Measurements from ENCODE around the gene UGT1A7.
"Not testable (repeated sequence)": the region's sequence is repeated elsewhere in the genome, so short reads cannot be mapped to it uniquely, and the experiment has no call there.

Gene UGT1A7

GRCh38 chr2:233684640-233685039, 2.9 kb downstream of the UGT1A7 start:
- no peak for DNase-seq

GRCh38 chr2:233686928-233687327, 5.2 kb downstream of the UGT1A7 start:
- DNase-seq = no peak

- no peak for DNase-seq
Observed at GRCh38 chr2:233688341-233688740, 6.6 kb downstream of the UGT1A7 start.

- no peak for DNase-seq
Observed at GRCh38 chr2:233689031-233689430, 7.3 kb downstream of the UGT1A7 start.

GRCh38 chr2:233689501-233689900, 7.8 kb downstream of the UGT1A7 start:
- DNase-seq = no peak

GRCh38 chr2:233690444-233690843, 8.7 kb downstream of the UGT1A7 start:
- DNase-seq = no peak

GRCh38 chr2:233691443-233692433, 10.0 kb downstream of the UGT1A7 start:
- no peak for DNase-seq

- DNase-seq = no peak
Observed at GRCh38 chr2:233692648-233693047, 10.9 kb downstream of the UGT1A7 start, which contains the start of gene UGT1A6. Gene UGT1A6, plus strand, starts transcription at chr2:233692890. Its CDS starts 115 bp downstream, at chr2:233693005.

- no peak for DNase-seq
Observed at GRCh38 chr2:233693963-233694362, 12.3 kb downstream of the UGT1A7 start.

- DNase-seq = no peak
Observed at GRCh38 chr2:233698740-233699139, 17.0 kb downstream of the UGT1A7 start.

- DNase-seq = no peak
Observed at GRCh38 chr2:233699424-233700027, 17.8 kb downstream of the UGT1A7 start.

GRCh38 chr2:233700028-233700635, 18.4 kb downstream of the UGT1A7 start:
- DNase-seq = no peak

- not testable (repeated sequence) for DNase-seq
Observed at GRCh38 chr2:233700842-233701241, 19.1 kb downstream of the UGT1A7 start.

GRCh38 chr2:233702238-233702637, 20.5 kb downstream of the UGT1A7 start:
- DNase-seq = no peak

GRCh38 chr2:233705911-233706506, 24.3 kb downstream of the UGT1A7 start:
- DNase-seq = no peak

- no peak for DNase-seq
Observed at GRCh38 chr2:233706720-233707119, 25.0 kb downstream of the UGT1A7 start.

GRCh38 chr2:233707940-233708644, 26.4 kb downstream of the UGT1A7 start:
- no peak for DNase-seq

GRCh38 chr2:233708942-233709341, 27.2 kb downstream of the UGT1A7 start:
- no peak for DNase-seq

GRCh38 chr2:233711312-233712008, 29.8 kb downstream of the UGT1A7 start:
- peak; percentile 66 for DNase-seq

GRCh38 chr2:233712611-233713261, 31.0 kb downstream of the UGT1A7 start, which contains the start of gene UGT1A5:
Gene UGT1A5, plus strand, starts transcription at chr2:233712907. Its CDS starts 85 bp downstream, at chr2:233712992.
- no peak for DNase-seq

GRCh38 chr2:233713262-233713615, 31.5 kb downstream of the UGT1A7 start:
- no peak for DNase-seq

Data from CD4-positive, alpha-beta T cell treated with Interleukin-6 for 4 hours (primary cell).